ENCODE data around the gene TOE1.
"Not testable (repeated sequence)": the region's sequence is repeated elsewhere in the genome, so short reads cannot be mapped to it uniquely, and the experiment has no call there.

The TOE1 gene

DNA sequence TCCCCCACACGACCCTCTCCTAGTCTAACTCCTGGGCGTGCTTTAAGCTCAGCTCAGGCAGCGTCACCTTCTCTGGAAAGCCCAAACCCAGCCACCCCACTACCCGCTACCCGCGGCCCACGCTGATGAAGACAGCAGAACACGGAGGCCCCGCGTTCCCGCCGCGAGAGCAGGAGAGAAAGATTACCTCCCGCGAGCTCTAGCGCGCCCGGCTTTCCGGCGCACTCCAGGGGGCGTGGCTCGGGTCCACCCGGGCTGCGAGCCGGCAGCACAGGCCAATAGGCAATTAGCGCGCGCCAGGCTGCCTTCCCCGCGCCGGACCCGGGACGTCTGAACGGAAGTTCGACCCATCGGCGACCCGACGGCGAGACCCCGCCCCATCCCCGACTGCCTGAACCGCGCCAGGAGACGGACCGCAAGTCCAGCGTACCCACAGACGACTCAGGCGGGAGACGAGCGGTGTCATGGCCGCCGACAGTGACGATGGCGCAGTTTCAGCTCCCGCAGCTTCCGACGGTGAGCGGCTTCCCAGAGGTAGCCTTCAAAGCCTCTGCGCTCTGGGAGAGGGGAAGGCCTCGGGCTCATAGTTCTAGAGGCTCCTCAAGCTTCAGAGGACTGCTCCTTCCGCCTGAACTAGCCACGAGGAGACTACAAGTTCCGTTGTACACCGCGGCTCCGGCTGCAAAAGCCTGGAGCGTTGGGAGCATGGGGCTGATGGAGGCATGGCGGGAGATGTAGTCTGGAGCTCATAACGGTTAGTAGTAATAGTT is at the start of gene TOE1, which contains the start of gene MUTYH:
Gene TOE1 (plus strand): TSS at position 382 of the 770 bp plus-strand sequence. CDS start 83 bp downstream, at position 465.
Gene MUTYH (minus strand): TSS at position 652 of the 770 bp plus-strand sequence. CDS start 5,935 bp downstream, outside the sequence.
- peak; percentile 94 for DNase-seq

- DNase-seq: not testable (repeated sequence)
These were observed 49.0 kb upstream of the TOE1 start for GRCh38 chr1:45291002-45291401.

DNA sequence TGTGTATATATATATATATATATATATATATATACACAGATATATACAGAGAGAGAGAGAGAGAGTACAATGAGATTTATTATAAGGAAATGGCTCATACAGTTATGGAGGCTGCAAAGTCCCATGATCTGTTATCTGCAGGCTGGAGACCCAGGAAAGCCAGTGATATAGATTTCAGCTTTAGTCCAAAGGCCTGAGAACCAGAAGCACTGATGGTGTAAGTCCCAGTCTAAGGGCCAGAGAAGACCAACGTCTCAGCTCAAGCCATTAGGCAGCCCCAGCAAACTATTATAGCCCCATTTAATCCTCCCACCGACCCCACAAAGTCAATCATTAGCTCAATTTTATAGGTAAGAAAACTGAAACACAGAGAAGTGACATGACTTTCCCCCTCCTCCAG is 48.3 kb upstream of the TOE1 start:
- no peak for DNase-seq

GRCh38 chr1:45297666-45298356 is 42.2 kb upstream of the TOE1 start:
- no peak for DNase-seq

GRCh38 chr1:45299296-45299695 is 40.7 kb upstream of the TOE1 start:
- no peak for DNase-seq

GRCh38 chr1:45299981-45300668 is 39.8 kb upstream of the TOE1 start:
- peak; percentile 68 for DNase-seq

- DNase-seq: no peak
These were observed 39.3 kb upstream of the TOE1 start for GRCh38 chr1:45300669-45300997.

DNA sequence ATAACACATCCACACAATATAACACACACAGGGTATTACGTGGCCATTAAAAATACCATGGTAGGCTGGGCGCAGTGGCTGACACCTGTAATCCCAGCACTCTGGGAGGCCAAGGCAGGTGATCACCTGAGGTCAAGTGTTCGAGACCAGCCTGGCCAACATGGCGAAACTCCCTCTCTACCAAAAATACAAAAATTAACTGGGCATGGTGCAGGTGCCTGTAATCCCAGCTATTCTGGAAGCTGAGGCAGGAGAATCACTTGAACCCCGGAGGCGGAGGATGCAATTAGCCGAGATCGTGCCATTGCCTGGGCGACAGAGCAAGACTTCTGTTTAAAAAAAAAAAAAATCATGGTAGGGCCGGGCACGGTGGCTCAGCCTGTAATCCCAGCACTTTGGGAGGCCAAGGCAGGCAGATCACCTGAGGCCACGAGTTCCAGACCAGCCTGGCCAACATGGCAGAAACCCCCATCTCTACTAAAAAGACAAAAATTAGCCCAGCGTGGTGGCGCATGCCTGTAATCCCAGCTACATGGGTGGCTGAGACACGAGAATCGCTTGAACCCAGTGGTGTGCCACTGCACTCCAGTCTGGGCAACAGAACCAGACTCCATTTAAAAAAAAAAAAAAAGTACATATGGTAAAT is 37.3 kb upstream of the TOE1 start:
- DNase-seq: no peak

GRCh38 chr1:45303520-45304310 is 36.3 kb upstream of the TOE1 start:
- DNase-seq: peak; percentile 98

- peak; percentile 29 for DNase-seq
These were observed 35.5 kb upstream of the TOE1 start for GRCh38 chr1:45304311-45305081.

DNA sequence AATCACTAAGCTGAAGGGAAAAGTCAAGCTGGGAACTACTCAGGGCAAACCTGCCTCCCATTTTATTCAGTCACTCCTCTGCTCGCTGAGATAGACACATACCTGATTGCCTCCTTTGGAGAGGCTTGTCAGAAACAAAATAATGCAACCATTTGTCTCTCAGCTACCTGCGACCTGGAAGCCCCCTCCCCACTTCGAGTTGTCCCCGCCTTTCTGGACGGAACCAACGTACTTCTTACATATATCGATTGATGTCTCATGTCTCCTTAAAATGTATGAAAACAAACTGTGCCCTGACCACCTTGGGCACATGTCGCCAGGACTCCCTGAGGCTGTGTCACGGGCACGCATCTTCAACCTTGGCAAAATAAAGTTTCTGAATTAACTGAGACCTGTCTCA is 34.7 kb upstream of the TOE1 start:
- DNase-seq: no peak

DNA sequence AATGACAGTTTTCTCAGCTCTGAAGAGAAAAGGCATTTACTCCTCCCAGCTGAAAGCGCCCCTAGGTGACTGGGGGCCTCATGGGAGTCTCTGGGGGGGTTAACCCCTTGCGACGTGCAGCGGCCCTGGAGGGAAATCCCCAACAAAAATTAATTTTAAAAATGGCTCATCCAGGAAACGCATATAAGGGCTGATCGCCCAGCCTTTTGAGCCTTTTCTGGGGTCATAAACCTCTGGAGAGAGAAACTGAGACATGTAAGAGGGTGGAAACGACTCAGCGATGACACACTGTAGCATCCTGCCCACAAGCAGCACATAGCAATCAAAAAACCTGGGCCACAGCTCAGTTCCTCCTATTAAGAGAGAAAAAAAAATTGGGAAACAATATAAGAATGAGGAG is 33.7 kb upstream of the TOE1 start:
- peak; percentile 63 for DNase-seq

GRCh38 chr1:45306905-45307304 is 33.1 kb upstream of the TOE1 start:
- no peak for DNase-seq

- DNase-seq: no peak
These were observed 25.7 kb upstream of the TOE1 start for GRCh38 chr1:45314266-45314665.

DNA sequence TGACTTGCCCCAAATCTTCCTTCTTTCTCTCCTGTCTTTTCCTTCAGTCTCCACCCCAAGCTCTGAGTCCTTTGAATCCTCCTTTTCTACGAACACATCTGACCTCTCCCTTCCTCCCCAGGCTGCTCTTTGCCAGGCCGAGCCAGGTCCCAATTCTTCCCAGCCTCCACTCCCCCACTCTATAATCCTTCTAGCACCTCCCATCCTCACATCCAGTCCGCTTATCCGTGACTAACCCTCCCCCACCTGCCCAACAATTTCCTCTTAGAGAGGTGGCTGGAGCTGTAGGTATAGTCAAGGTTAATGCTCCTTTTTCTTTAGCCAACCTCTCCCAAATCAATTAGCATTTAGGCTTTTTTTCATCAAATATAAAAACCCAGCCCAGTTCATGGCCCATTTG is 22.8 kb upstream of the TOE1 start:
- DNase-seq: no peak

- no peak for DNase-seq
These were observed 20.2 kb upstream of the TOE1 start for GRCh38 chr1:45319761-45320160.

DNA sequence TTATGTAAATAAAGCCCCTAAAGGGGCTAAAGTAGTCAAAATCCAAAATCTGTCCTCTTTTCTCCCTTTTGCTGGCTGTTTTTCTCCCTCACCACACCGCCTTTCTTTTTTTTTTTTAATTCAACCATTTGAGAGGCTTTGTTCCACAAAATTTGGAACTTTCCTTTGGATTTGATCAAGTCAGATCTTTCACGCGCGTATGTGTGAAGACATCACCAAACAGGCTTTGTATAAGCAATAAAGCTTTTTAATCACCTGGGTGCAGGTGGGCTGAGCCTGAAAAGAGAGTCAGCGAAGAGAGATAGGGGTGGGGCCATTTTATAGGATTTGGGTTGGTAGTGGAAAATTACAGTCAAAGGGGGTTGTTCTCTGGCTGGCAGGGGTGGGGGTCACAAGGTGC is 18.5 kb upstream of the TOE1 start:
- DNase-seq: no peak

DNA sequence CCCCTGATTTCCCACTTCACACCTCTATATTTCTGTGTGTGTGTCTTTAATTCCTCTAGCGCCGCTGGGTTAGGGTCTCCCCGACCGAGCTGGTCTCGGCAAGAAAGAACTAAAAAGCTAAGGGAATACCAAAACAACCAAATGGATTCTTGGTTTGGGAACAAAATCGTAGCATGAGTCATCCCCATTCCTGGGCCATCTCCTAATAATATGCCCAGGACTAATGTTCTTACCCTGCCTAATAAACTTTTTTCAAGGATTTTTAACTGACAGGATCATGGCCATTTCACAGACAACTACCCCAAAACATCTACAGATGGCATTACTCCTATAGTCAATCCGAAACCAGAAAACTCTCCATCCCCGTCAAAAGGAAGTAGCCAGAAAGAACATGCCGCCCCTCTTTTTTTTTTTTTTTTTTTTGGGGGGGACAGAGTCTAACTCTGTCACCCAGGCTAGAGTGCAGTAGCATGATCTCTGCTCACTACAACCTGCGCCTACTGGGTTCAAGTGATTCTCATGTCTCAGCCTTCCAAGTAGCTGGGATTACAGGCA is 17.4 kb upstream of the TOE1 start:
- DNase-seq: no peak

DNA sequence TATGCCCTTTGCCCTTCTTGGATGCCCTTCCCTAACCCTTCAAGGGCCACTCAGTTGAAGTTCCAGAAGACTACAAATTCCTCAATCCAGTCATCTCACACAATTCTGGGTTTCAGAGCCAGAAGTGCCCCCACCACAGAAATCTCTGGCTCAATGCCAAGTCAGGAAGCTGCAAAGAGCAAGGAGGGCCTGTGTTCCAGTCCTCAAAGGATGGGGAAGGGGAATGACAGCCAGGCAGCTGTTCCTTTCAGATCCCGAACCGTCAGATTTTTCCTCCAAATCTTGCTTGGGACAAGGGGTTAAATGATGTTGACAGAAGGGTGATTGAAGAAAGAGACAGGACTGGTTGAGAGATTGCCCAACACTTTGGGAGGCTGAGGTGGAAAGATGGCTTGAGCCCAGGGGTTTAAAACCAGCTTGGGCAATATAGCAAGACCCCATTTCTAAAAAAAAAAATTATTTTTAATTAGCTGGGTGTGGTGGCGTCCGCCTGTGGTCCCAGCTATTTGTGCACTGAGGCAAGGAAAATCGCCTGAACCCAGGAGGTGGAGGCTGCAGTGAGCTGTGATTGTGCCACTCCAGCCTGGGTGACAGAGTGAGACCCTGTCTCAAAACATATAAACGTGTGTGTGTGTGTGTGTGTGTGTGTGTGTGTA is 14.0 kb upstream of the TOE1 start:
- DNase-seq: peak; percentile 31

Data from fibroblast of skin of right biceps (primary cell).